ENCODE results near the gene C3orf33. TPM values are rescaled to one million over a fixed set of nuclear protein-coding genes. Genes with fewer than 3 reads are reported as not detected.

The C3orf33 gene
- total RNA-seq, 4 donors from 2014 or later, result 0.59 to 2.6 (median 2.0) TPM

DNA sequence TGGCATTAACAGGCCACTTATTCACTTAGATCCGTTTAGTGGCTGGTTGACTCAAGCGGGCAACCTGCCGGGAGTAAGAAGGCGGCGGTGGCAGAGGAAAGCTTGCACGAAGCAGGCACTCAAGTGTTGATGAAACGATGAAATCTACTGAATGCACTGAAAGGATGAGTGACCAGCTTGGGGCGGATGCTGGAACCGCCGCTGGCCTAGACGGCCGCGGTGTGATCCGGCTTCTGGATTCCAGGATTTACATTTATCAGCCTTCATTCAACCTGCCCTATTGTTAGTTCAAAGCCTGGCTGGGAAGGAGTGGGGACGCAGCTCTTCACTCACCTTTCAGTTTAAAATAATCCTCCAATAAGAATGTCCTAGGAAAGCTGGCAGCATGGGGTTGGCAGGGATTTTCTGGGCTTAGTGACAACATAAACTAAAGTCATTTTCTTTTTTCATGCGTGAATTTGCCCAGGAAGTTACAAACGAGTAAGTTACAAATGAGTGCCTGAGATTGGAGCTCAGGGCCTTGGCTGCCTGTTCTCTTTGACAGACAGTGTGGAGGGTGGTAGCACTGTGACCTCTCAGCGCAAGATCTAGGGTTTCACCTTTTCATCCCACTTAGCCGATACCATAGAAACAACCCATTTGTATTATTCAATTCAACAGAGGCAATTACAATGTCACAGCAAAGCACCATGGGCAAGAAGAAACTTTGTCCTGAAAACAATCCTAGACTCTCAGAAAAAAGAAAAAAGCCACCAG is 60.1 kb downstream of the C3orf33 start:
- intact Hi-C loops (cut with DNase I; ENCODE audit: low total_unique reads), result no loop called here
- TF ChIP-seq, protein P1, sequence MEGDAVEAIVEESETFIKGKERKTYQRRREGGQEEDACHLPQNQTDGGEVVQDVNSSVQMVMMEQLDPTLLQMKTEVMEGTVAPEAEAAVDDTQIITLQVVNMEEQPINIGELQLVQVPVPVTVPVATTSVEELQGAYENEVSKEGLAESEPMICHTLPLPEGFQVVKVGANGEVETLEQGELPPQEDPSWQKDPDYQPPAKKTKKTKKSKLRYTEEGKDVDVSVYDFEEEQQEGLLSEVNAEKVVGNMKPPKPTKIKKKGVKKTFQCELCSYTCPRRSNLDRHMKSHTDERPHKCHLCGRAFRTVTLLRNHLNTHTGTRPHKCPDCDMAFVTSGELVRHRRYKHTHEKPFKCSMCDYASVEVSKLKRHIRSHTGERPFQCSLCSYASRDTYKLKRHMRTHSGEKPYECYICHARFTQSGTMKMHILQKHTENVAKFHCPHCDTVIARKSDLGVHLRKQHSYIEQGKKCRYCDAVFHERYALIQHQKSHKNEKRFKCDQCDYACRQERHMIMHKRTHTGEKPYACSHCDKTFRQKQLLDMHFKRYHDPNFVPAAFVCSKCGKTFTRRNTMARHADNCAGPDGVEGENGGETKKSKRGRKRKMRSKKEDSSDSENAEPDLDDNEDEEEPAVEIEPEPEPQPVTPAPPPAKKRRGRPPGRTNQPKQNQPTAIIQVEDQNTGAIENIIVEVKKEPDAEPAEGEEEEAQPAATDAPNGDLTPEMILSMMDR (IDR thresholded peaks at IDR 0.05), result no peak
- no peak for TF ChIP-seq POLR2A (IDR thresholded peaks at IDR 0.05)
- no peak for DNase-seq (ENCODE audit: low spot score in 2 of 2)
- WGBS, 2 donors, result 35 to 45% methylated on average over 19 of the region's 19 CpGs
- H3K4me3 ChIP-seq (ENCODE audit: low read depth, poor library complexity, severe bottlenecking), result no peak overlapping the region

DNA sequence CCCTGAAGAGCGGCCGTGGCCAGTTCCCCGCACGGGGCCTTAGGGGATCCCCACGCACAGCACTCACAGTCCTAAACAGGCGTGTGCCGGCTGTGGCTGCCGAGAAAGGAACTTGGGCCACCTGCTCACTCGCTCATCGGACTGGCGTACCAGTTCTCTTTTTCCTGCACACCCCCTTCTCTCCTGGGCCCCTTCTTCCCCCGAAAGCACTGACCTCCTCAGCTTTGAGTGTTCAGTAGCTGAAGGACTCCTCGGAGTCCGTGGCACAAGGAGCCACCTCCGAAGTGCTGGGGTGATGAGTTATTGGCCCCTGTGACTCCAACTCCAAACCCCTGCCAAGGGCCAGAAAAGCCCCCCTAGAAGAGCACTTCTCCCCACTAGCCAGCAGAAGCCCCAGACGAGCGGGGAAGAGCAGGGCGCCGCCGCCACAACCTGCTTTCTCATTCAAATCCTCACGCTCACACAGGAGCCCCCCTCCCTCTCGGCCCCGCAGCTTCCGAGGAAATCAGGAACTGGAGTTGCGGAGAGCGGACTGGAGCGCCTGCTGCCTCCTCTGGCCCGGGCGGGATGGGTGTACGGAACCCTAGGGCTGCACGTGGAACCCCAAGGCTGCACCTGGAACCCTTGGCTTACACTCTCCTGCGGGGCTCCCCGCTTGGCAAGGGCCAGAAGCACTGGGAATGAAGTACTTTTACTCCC is 61.3 kb downstream of the C3orf33 start, which contains the start of gene PLCH1:
Gene PLCH1, minus strand, starts transcription at position 446 of the 699 bp plus-strand sequence. CDS start 40,847 bp downstream, outside the sequence.
- intact Hi-C loops (cut with DNase I; ENCODE audit: low total_unique reads), result no loop called here
- peak; percentile 32 to 91 for DNase-seq (ENCODE audit: low spot score in 2 of 2)
- TF ChIP-seq, protein P1 (IDR thresholded peaks at IDR 0.05), result no peak
- no peak for TF ChIP-seq POLR2A (IDR thresholded peaks at IDR 0.05)
- peak within 1 kb of the TSS; percentile 51 for H3K4me3 ChIP-seq (ENCODE audit: low read depth, poor library complexity, severe bottlenecking)
- 1% methylated on average over 23 to 28 of the region's 33 CpGs for WGBS, 2 donors

DNA sequence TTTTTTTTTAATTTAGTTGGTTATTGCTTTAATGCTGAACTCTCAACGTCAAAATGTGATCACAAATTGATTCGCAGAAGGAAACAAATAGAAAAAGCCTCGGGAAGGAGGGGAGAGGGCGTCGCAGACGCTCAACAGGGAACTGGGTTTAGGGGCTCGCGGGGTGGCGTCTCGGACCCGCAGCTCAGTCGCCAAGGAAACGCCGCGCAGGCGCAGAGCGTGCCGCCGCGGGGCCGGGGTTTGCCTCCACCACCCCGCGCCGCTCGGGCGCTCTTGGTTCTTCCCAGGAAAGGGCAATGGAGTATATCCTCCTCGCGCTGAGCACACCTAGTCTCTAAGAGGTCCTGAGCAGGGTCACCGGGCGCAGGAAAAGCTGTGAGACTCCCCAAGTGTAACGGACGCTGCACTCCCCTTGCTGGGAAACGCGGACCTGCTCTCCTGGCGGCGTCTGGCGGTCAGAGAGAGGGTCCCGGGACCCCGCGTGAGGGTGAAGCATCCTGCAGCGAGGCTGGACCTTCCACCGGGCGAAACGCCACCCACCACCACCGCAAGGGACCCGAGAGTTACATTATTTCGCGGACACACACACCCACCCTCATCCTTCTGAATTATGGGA is 62.0 kb downstream of the C3orf33 start:
- DNase-seq (ENCODE audit: low spot score in 2 of 2), result peak in 1 of 2 donors; percentile 87
- H3K4me3 ChIP-seq (ENCODE audit: low read depth, poor library complexity, severe bottlenecking), result peak overlapping the region; percentile 51
- intact Hi-C loops (cut with DNase I; ENCODE audit: low total_unique reads), result no loop called here
- TF ChIP-seq, protein P1 (IDR thresholded peaks at IDR 0.05), result no peak
- no peak for TF ChIP-seq POLR2A (IDR thresholded peaks at IDR 0.05)
- 1% methylated on average over 27 to 33 of the region's 48 CpGs for WGBS, 2 donors

DNA sequence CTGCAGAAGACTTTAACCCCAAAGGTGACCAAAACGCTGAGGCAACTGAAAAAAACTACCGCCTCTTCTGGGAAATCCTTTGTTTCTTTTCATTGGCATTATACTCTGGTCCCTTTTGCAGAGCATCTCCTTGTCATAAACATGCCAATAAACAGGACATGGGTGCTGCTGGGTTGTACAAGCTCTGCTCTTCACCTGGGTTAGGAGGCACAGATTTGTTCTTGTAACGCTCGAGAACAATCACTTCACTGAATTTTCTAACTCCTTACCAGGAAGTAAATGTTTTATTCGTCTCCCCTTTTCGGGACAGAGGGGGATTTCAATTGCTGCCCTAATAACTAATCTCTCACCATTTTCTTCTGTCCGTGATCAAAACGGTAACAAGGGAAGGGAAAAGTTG is 62.5 kb downstream of the C3orf33 start:
- intact Hi-C loops (cut with DNase I; ENCODE audit: low total_unique reads), result no loop called here
- DNase-seq (ENCODE audit: low spot score in 2 of 2), result no peak
- peak overlapping the region; percentile 51 for H3K4me3 ChIP-seq (ENCODE audit: low read depth, poor library complexity, severe bottlenecking)
- 15 to 16% methylated on average over 8 of the region's 8 CpGs for WGBS, 2 donors
- TF ChIP-seq, protein P1 (IDR thresholded peaks at IDR 0.05), result no peak
- TF ChIP-seq POLR2A (IDR thresholded peaks at IDR 0.05), result no peak

DNA sequence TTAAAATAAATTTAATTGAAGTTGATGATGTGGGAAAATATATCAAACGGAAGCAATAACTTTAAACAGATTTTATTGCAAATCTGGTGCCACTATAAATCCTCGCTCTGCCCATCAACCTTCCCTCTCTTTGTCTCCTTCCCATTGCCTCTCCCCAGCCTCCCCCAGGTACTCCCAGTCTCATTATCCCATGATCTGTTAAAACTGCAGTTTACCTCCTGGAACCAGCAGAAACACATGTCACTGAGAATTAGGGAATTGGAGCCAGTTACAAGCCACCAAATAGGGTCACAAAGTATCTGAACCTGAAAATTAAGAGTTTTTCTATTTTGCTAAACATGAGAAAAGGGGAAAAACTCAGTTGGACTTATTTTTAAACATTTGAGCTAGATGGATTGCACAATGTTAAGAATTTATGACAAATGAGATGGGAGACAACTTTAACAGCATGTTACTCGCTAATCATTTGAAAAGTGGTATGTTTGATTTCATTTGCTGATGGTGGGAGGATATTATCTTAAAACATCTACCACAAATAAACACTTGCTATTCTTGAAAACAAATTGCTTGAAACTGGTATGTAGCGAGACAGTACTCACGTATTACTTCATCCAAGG is 63.6 kb downstream of the C3orf33 start:
- intact Hi-C loops (cut with DNase I; ENCODE audit: low total_unique reads), result no loop called here
- no peak for DNase-seq (ENCODE audit: low spot score in 2 of 2)
- 86 to 89% methylated on average over 5 of the region's 5 CpGs for WGBS, 2 donors
- TF ChIP-seq, protein P1 (IDR thresholded peaks at IDR 0.05), result no peak
- no peak overlapping the region for H3K4me3 ChIP-seq (ENCODE audit: low read depth, poor library complexity, severe bottlenecking)

Data from lower leg skin (tissue), 4 donors.